Measurements from ENCODE around the gene LRRIQ4.

LRRIQ4 gene

DNA sequence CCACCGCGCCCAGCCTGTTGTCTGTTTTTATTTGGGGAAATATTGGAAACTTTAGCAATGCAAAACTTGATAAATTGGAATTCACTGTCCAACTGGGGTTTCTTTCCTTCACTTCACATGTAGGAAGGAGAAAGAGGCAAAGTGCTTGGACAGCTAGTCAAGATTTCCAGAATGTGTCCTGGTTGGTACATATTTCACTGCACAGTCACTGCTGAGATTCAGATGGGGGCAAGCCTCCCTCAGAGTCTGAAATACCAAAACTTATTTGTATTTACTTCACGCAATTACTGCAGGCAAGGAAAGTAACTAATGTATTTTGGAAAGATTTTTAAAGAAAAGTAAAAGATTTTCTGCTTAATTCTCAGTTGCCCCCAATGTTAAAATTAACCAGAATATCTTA is 36.1 kb downstream of the LRRIQ4 start:
- no peaks in the 10 kb centered on the region for H3K79me2 ChIP-seq (ENCODE audit: control insufficient read depth, low read length)
- no peak overlapping the region for H3K4me3 ChIP-seq (ENCODE audit: low read length)
- H3K9me3 ChIP-seq (ENCODE audit: control insufficient read depth, insufficient read depth, low read length), result no peaks in the 10 kb centered on the region
- peaks cover 16% of the 10 kb centered on the region for H3F3A ChIP-seq (ENCODE audit: control insufficient read depth, insufficient read depth)
- H4K20me1 ChIP-seq (ENCODE audit: control insufficient read depth, insufficient read depth, low read depth, low read length), result no peaks in the 10 kb centered on the region
- H3K27me3 ChIP-seq (ENCODE audit: control insufficient read depth, low read length), result no peaks in the 10 kb centered on the region
- H3K4me2 ChIP-seq (ENCODE audit: low read length), result no peak overlapping the region
- peaks cover 67% of the 10 kb centered on the region for H3K4me1 ChIP-seq (ENCODE audit: control insufficient read depth, low read length)
- no peak for TF ChIP-seq EZH2phosphoT487 (IDR thresholded peaks at IDR 0.05; ENCODE audit: borderline replicate concordance, low read length)
- H3K9me2 ChIP-seq (replicated peaks; ENCODE audit: control insufficient read depth, low read length), result no peaks in the 10 kb centered on the region
- H3K36me3 ChIP-seq (ENCODE audit: control insufficient read depth, low read length), result no peaks in the 10 kb centered on the region
- no peak overlapping the region for H3K27ac ChIP-seq (ENCODE audit: low read depth, low read length)

GRCh38 chr3:169850618-169851017 is 37.9 kb downstream of the LRRIQ4 start:
- peaks cover 49% of the 10 kb centered on the region for H3K4me1 ChIP-seq (ENCODE audit: control insufficient read depth, low read length)
- H3K4me3 ChIP-seq (ENCODE audit: low read length), result peak overlapping the region; percentile 32
- no peaks in the 10 kb centered on the region for H3K36me3 ChIP-seq (ENCODE audit: control insufficient read depth, low read length)
- H3F3A ChIP-seq (ENCODE audit: control insufficient read depth, insufficient read depth), result peaks cover 11% of the 10 kb centered on the region
- H4K20me1 ChIP-seq (ENCODE audit: control insufficient read depth, insufficient read depth, low read depth, low read length), result no peaks in the 10 kb centered on the region
- H3K79me2 ChIP-seq (ENCODE audit: control insufficient read depth, low read length), result no peaks in the 10 kb centered on the region
- peak overlapping the region; percentile 49 for H3K4me2 ChIP-seq (ENCODE audit: low read length)
- no peak overlapping the region for H3K27ac ChIP-seq (ENCODE audit: low read depth, low read length)
- H3K9me2 ChIP-seq (replicated peaks; ENCODE audit: control insufficient read depth, low read length), result no peaks in the 10 kb centered on the region
- no peaks in the 10 kb centered on the region for H3K9me3 ChIP-seq (ENCODE audit: control insufficient read depth, insufficient read depth, low read length)
- no peaks in the 10 kb centered on the region for H3K27me3 ChIP-seq (ENCODE audit: control insufficient read depth, low read length)
- TF ChIP-seq CTCF (IDR thresholded peaks at IDR 0.05; ENCODE audit: low read depth, low read length, poor library complexity, severe bottlenecking), result no peak
- TF ChIP-seq EZH2phosphoT487 (IDR thresholded peaks at IDR 0.05; ENCODE audit: borderline replicate concordance, low read length), result no peak

DNA sequence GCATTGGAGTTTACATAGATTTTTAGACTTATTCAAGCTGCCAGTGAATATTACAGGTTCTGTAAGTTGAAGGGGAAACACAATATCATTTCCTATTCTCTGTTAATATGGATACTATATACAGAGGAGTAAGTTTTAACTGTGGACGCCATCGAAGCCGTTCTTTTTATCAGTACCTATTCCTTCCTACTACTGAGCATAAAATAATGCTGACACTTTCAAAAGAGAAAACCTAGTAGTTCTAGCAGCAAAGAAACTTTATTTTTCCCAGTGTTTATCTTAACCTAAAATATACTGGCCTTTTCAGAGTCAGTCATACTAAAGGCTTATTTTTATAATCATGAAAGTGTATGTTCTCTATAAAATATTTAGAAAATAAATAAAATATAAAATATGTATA is 42.8 kb downstream of the LRRIQ4 start:
- TF ChIP-seq EZH2phosphoT487 (IDR thresholded peaks at IDR 0.05; ENCODE audit: borderline replicate concordance, low read length), result no peak
- TF ChIP-seq CTCF (IDR thresholded peaks at IDR 0.05; ENCODE audit: low read depth, low read length, poor library complexity, severe bottlenecking), result no peak
- no peak overlapping the region for H3K27ac ChIP-seq (ENCODE audit: low read depth, low read length)
- H3K4me3 ChIP-seq (ENCODE audit: low read length), result no peak overlapping the region
- no peaks in the 10 kb centered on the region for H3K9me2 ChIP-seq (replicated peaks; ENCODE audit: control insufficient read depth, low read length)
- H3K27me3 ChIP-seq (ENCODE audit: control insufficient read depth, low read length), result no peaks in the 10 kb centered on the region
- H4K20me1 ChIP-seq (ENCODE audit: control insufficient read depth, insufficient read depth, low read depth, low read length), result no peaks in the 10 kb centered on the region
- no peaks in the 10 kb centered on the region for H3K79me2 ChIP-seq (ENCODE audit: control insufficient read depth, low read length)
- no peak overlapping the region for H3K4me2 ChIP-seq (ENCODE audit: low read length)
- H3K36me3 ChIP-seq (ENCODE audit: control insufficient read depth, low read length), result no peaks in the 10 kb centered on the region
- H3K4me1 ChIP-seq (ENCODE audit: control insufficient read depth, low read length), result peaks cover 6% of the 10 kb centered on the region
- H3F3A ChIP-seq (ENCODE audit: control insufficient read depth, insufficient read depth), result no peaks in the 10 kb centered on the region; the same call in 1 of the 2 replicates
- H3K9me3 ChIP-seq (ENCODE audit: control insufficient read depth, insufficient read depth, low read length), result no peaks in the 10 kb centered on the region

DNA sequence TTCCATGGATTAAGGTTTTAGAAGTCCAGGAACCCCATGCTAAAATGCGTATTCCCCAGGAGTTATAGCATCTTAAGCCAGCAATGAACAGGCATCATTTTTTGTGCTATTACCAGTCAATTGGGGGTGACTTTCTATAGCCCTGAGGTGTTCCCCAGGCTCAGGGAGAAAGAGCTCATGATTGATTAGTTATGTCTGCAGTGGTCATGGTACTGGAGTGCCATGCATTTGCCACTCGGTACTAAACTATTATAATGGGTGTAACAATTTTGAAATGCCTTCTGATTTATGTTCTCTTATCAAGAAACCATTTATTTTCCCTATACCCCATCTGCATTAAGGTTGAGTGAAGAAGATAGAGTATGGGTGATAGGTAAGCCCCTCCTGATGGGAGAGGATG is 45.1 kb downstream of the LRRIQ4 start:
- no peaks in the 10 kb centered on the region for H3K9me3 ChIP-seq (ENCODE audit: control insufficient read depth, insufficient read depth, low read length)
- no peak overlapping the region for H3K27ac ChIP-seq (ENCODE audit: low read depth, low read length)
- no peak overlapping the region for H3K4me2 ChIP-seq (ENCODE audit: low read length)
- no peaks in the 10 kb centered on the region for H3K79me2 ChIP-seq (ENCODE audit: control insufficient read depth, low read length)
- no peaks in the 10 kb centered on the region; the same call in 1 of the 2 replicates for H3F3A ChIP-seq (ENCODE audit: control insufficient read depth, insufficient read depth)
- no peak overlapping the region for H3K4me3 ChIP-seq (ENCODE audit: low read length)
- no peaks in the 10 kb centered on the region for H3K9me2 ChIP-seq (replicated peaks; ENCODE audit: control insufficient read depth, low read length)
- H3K4me1 ChIP-seq (ENCODE audit: control insufficient read depth, low read length), result peaks cover 8% of the 10 kb centered on the region
- no peaks in the 10 kb centered on the region for H4K20me1 ChIP-seq (ENCODE audit: control insufficient read depth, insufficient read depth, low read depth, low read length)
- no peaks in the 10 kb centered on the region for H3K27me3 ChIP-seq (ENCODE audit: control insufficient read depth, low read length)
- TF ChIP-seq EZH2phosphoT487 (IDR thresholded peaks at IDR 0.05; ENCODE audit: borderline replicate concordance, low read length), result no peak
- TF ChIP-seq CTCF (IDR thresholded peaks at IDR 0.05; ENCODE audit: low read depth, low read length, poor library complexity, severe bottlenecking), result no peak
- no peaks in the 10 kb centered on the region for H3K36me3 ChIP-seq (ENCODE audit: control insufficient read depth, low read length)

Measured in DOHH2 (cell line).